HUES64 (cell line): ENCODE data around the gene CLSTN2.

Experiments
- H3K27ac ChIP-seq: 2 replicates; pipeline ENCODE4 v1.7.0; 2013; ENCODE audit warnings: low read depth, low read length, inconsistent platforms
- H3K27me3 ChIP-seq: 2 replicates; pipeline ENCODE4 v1.6.1; 2013; ENCODE audit warnings: mild to moderate bottlenecking, low read length; ENCODE audit not compliant: insufficient read depth
- H3K36me3 ChIP-seq: 2 replicates; pipeline ENCODE4 v1.6.1; 2013; ENCODE audit warnings: mild to moderate bottlenecking, low read length; ENCODE audit not compliant: insufficient read depth
- H3K4me1 ChIP-seq: 2 replicates; pipeline ENCODE4 v1.6.1; 2013; ENCODE audit warnings: mild to moderate bottlenecking, low read length, moderate library complexity; ENCODE audit not compliant: insufficient read depth
- H3K4me3 ChIP-seq: 2 replicates; pipeline ENCODE4 v1.5.1; 2013; ENCODE audit warnings: mild to moderate bottlenecking, low read length, moderate library complexity
- H3K9ac ChIP-seq: 2 replicates; pipeline ENCODE4 v1.6.1; 2013; ENCODE audit warnings: mild to moderate bottlenecking, low read depth, low read length
- H3K9me3 ChIP-seq: 2 replicates; pipeline ENCODE4 v1.6.1; 2013; ENCODE audit warnings: low read depth, low read length; ENCODE audit not compliant: insufficient read depth
- WGBS: fragments of 150-250, 120-280 bp; methylation state at CpG from one replicate; pipeline ENCODE4 v1.1.7; 2013; ENCODE audit warnings: missing lambda C conversion rate; 5-methylcytosine and 5-hydroxymethylcytosine counted together

Gene CLSTN2

DNA sequence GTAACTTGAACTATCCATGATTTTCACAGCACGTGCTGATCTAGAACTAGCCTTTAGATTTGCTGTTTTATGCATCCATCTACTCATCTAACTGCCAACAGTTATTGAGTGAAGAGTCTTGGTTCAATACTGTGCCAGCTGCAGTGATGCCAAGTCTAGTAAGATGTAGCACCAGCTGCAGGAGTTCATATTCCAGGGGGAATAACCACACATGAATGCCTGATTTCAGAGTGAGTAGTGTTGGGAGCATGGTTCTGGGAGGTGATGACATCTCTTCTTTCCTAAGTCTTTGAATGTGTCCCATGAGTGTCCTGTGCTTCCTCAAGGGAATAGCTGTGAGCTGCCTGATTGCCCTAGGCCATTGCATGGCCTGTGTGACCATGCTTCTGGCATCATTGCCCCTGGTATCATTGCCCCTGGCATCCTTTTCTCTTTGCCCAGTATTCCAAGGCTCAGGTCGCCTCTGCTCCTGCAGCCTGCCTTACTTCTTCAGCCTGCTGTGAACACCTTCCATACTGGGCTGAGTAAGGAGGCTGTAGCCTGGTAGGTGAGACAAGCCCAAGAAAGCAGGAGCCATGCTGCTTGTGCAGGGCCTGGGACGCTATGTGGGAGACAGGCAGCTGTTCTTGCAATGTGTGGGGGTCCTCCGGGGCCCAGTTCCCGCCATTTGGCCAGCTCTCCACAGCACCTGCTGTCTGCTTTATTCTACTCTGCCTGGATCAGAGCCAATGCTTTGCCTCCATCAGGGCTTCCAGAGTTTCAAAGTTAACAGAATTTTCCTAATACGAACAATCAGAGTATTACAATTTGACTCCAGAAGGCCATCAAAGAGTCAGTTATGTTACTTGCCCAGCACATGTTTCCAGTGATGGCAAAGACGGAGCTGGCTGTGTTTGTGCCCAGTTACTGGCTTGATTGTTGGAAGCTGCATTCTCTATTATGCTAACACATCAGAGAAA, 73.2 kb downstream of the CLSTN2 start:
- no peaks in the 10 kb centered on the region for H3K36me3 ChIP-seq
- no peaks in the 10 kb centered on the region for H3K27me3 ChIP-seq
- 91% methylated on average over 7 of the region's 7 CpGs for WGBS
- H3K9me3 ChIP-seq, result no peaks in the 10 kb centered on the region
- H3K9ac ChIP-seq, result no peak overlapping the region
- H3K4me1 ChIP-seq, result no peaks in the 10 kb centered on the region
- no peak overlapping the region for H3K4me3 ChIP-seq
- H3K27ac ChIP-seq, result no peak overlapping the region

DNA sequence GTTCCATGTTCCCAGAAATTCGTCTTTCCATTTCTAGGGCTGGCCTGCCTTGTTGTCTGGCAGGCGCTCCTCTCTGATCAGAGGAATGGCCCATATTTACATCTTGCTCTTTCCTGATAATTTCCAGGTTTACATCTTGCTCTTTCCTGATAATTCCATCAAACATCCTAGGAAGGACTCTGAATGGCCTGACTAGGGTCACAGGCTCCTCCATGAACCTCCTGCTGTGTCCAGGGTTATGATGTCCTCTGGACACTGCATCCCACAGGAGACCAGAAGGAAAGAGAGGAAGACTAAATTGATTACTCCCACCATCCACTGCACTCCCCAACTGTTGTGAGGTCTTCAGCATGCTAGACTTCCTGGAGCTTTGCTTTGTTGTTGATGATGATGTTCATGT, 75.4 kb downstream of the CLSTN2 start:
- Histone ChIP-seq H3K36me3 (no peaks in the 10 kb centered on the region), H3K27me3 (no peaks in the 10 kb centered on the region), H3K27ac (no peak overlapping the region), H3K4me3 (no peak overlapping the region), H3K9ac (no peak overlapping the region), H3K9me3 (no peaks in the 10 kb centered on the region), H3K4me1 (no peaks in the 10 kb centered on the region)
- 45% methylated on average over 2 of the region's 2 CpGs for WGBS

- Histone ChIP-seq H3K4me1 (no peaks in the 10 kb centered on the region), H3K4me3 (no peak overlapping the region), H3K27ac (no peak overlapping the region), H3K27me3 (no peaks in the 10 kb centered on the region), H3K36me3 (no peaks in the 10 kb centered on the region), H3K9ac (no peak overlapping the region), H3K9me3 (no peaks in the 10 kb centered on the region)
- WGBS, result 93% methylated on average over 1 of the region's 2 CpGs
Measured at GRCh38 chr3:140011086-140011485, 76.1 kb downstream of the CLSTN2 start.

DNA sequence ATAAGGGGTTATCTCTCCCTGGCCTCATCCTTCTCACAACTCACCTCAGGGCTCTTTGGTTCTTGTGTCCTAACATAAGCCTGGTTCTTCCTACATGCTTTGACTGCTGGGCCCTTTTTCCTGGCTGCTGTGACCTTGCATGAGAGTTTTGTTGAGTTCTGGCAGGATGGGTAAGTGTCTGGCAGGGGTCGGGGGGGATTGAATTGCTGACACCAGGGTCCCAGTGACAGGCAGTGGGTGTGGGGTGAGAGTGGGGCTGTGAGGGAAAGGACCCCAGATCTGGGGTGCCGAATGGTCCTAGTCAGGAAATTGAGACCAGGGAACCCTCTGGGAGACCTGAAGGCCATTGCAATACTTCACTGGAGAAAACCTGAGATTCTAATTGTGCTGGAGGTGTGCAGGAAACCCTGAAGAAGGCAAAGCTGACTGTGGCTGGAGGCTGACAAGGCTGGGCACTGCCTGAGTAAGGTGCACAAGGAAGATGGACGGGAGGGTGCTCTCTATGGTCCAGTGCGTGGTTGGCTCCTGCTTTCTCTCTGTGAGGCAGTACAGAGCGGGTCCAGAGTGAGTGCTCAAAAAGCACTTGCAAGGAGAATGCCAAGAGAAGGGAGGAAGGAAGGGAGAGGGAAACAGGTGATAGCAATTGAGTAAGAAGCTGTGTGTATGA, 76.8 kb downstream of the CLSTN2 start:
- H3K9ac ChIP-seq, result no peak overlapping the region
- no peak overlapping the region for H3K4me3 ChIP-seq
- H3K27me3 ChIP-seq, result no peaks in the 10 kb centered on the region
- no peak overlapping the region for H3K27ac ChIP-seq
- WGBS, result 94% methylated on average over 5 of the region's 5 CpGs
- H3K4me1 ChIP-seq, result no peaks in the 10 kb centered on the region
- no peaks in the 10 kb centered on the region for H3K36me3 ChIP-seq
- no peaks in the 10 kb centered on the region for H3K9me3 ChIP-seq

DNA sequence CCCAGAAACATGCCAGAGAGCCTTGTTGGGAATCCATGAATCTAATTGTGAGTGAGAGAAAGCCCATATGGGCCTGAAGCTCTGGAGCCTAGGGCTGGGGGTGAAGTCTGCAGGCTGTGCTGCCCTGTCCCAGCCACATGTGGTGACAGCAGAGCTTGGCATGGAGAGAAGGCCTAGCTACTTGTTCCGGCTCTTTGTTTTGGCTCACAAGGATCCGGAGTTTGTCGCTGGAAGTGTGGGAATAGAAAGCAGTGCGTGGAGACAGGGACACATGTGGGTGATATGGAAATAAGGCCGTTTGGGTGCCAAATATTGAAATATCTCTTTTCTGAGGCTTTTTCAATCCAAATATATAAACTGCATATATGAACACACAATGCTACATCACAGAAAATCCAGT, 78.2 kb downstream of the CLSTN2 start:
- no peak overlapping the region for H3K9ac ChIP-seq
- H3K36me3 ChIP-seq, result no peaks in the 10 kb centered on the region
- H3K9me3 ChIP-seq, result no peaks in the 10 kb centered on the region
- no peak overlapping the region for H3K27ac ChIP-seq
- no peak overlapping the region for H3K4me3 ChIP-seq
- H3K4me1 ChIP-seq, result no peaks in the 10 kb centered on the region
- no peaks in the 10 kb centered on the region for H3K27me3 ChIP-seq
- whole genome bisulfite sequencing, result 96% methylated on average over 5 of the region's 5 CpGs

- Histone ChIP-seq H3K4me1 (no peaks in the 10 kb centered on the region), H3K27ac (no peak overlapping the region), H3K9me3 (no peaks in the 10 kb centered on the region), H3K36me3 (no peaks in the 10 kb centered on the region), H3K9ac (no peak overlapping the region), H3K4me3 (no peak overlapping the region), H3K27me3 (no peaks in the 10 kb centered on the region)
- 90% methylated on average over 3 of the region's 3 CpGs for WGBS
Measured at GRCh38 chr3:140014831-140015495, 80.0 kb downstream of the CLSTN2 start.

DNA sequence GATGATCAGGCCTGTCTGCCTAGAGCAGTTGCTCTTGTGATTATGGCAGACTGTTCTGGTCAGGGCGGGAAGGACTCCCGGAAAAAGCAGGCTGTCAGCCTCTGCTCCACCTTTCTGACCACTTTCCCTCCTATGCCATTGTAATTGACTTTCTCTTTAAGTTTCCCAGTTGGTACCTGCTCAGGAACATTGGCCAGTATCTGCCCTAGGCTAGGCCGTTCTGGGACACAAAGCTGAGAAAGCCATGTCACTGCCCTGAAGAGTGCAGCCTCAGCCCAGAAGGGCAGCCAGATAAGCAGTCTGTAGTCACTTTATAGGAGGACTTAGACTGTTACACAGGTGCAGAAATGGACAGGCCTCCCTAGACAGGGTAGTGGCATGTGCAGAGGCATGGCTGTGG, 80.8 kb downstream of the CLSTN2 start:
- H3K4me3 ChIP-seq, result no peak overlapping the region
- H3K36me3 ChIP-seq, result no peaks in the 10 kb centered on the region
- H3K9me3 ChIP-seq, result no peaks in the 10 kb centered on the region
- WGBS, result 91% methylated on average over 3 of the region's 3 CpGs
- no peaks in the 10 kb centered on the region for H3K27me3 ChIP-seq
- H3K27ac ChIP-seq, result no peak overlapping the region
- no peaks in the 10 kb centered on the region for H3K4me1 ChIP-seq
- H3K9ac ChIP-seq, result no peak overlapping the region

- WGBS, result 94% methylated on average over 2 of the region's 2 CpGs
Measured at GRCh38 chr3:140018556-140018955, 83.6 kb downstream of the CLSTN2 start.

GRCh38 chr3:140019946-140020345, 85.0 kb downstream of the CLSTN2 start:
- no peaks in the 10 kb centered on the region for H3K9me3 ChIP-seq
- WGBS, result 79% methylated on average over 2 of the region's 2 CpGs
- no peak overlapping the region for H3K27ac ChIP-seq
- H3K9ac ChIP-seq, result no peak overlapping the region
- H3K4me1 ChIP-seq, result no peaks in the 10 kb centered on the region
- H3K4me3 ChIP-seq, result no peak overlapping the region
- no peaks in the 10 kb centered on the region for H3K36me3 ChIP-seq
- H3K27me3 ChIP-seq, result no peaks in the 10 kb centered on the region

More at GRCh38 chr3:140018556-140018955, 83.6 kb downstream of the CLSTN2 start:
- Histone ChIP-seq H3K9me3 (no peaks in the 10 kb centered on the region), H3K27me3 (no peaks in the 10 kb centered on the region), H3K4me1 (no peaks in the 10 kb centered on the region), H3K27ac (no peak overlapping the region), H3K36me3 (no peaks in the 10 kb centered on the region), H3K4me3 (no peak overlapping the region), H3K9ac (no peak overlapping the region)

GRCh38 chr3:140020541-140020940, 85.6 kb downstream of the CLSTN2 start:
- WGBS, result 91% methylated on average over 7 of the region's 7 CpGs
- Histone ChIP-seq H3K36me3 (no peaks in the 10 kb centered on the region), H3K4me1 (no peaks in the 10 kb centered on the region), H3K4me3 (no peak overlapping the region), H3K9me3 (no peaks in the 10 kb centered on the region), H3K27ac (no peak overlapping the region), H3K9ac (no peak overlapping the region), H3K27me3 (no peaks in the 10 kb centered on the region)

- no peaks in the 10 kb centered on the region for H3K9me3 ChIP-seq
- no peak overlapping the region for H3K4me3 ChIP-seq
- no peak overlapping the region for H3K27ac ChIP-seq
- H3K9ac ChIP-seq, result no peak overlapping the region
- H3K27me3 ChIP-seq, result no peaks in the 10 kb centered on the region
- no peaks in the 10 kb centered on the region for H3K36me3 ChIP-seq
- no peaks in the 10 kb centered on the region for H3K4me1 ChIP-seq
- 91% methylated on average over 6 of the region's 6 CpGs for WGBS
Measured at GRCh38 chr3:140021269-140021668, 86.3 kb downstream of the CLSTN2 start.
